HL-60 (cell line): ENCODE data around the gene CDRT15.
"Not testable (repeated sequence)": the region's sequence is repeated elsewhere in the genome, so short reads cannot be mapped to it uniquely, and the experiment has no call there.

ENCODE experiments used
- DNase-seq, 2 experiments: peaks; one replicate each; pipeline ENCODE4 v3.0.0-alpha.2; 2010 to 2020; ENCODE audit warnings: low read depth in 1 of 2, low spot score in 1 of 2
- H3K27ac ChIP-seq: fragments of 250-450 bp; sonication (Bioruptor Pico); replicated peaks from 2 replicates; pipeline ENCODE4 v1.5.1; 2020; ENCODE audit warnings: mild to moderate bottlenecking, moderate library complexity
- H3K27me3 ChIP-seq: fragments of 250-450 bp; sonication (Bioruptor Pico); 2 replicates; pipeline ENCODE4 v1.5.1; 2021; ENCODE audit warnings: mild to moderate bottlenecking, moderate library complexity; ENCODE audit not compliant: insufficient read depth, poor library complexity, severe bottlenecking
- H3K4me3 ChIP-seq: replicated peaks from 2 replicates; pipeline ENCODE4 v1.5.1; 2011; ENCODE audit warnings: mild to moderate bottlenecking, control low read depth, low read length; ENCODE audit not compliant: insufficient read depth
- GABPA ChIP-seq: IDR thresholded peaks from 2 replicates; pipeline ENCODE4 v1.6.1; 2012; ENCODE audit warnings: low read depth
- POLR2AphosphoS5 ChIP-seq: IDR thresholded peaks from 2 replicates; pipeline ENCODE4 v1.6.1; 2012; ENCODE audit warnings: low read depth
- SPI1 ChIP-seq: IDR thresholded peaks from 2 replicates; pipeline ENCODE4 v1.6.1; 2012; ENCODE audit warnings: low read depth, mild to moderate bottlenecking, borderline replicate concordance
- long read RNA-seq: library from polyadenylated mRNA; unstranded; transcript quantifications from one replicate; pipeline ENCODE4 v2.0.0, GENCODE V29; 2020
- TF ChIP-seq, protein P1 (sequence below): IDR thresholded peaks from 2 replicates; pipeline ENCODE4 v1.6.1; 2012; ENCODE audit warnings: low read depth; ENCODE audit not compliant: insufficient replicate concordance
- TF ChIP-seq, protein P2 (sequence below): IDR thresholded peaks from one replicate; pipeline ENCODE4 v1.5.1; 2011; ENCODE audit warnings: low read length, control low read depth, inconsistent platforms; ENCODE audit not compliant: insufficient read depth

CDRT15 gene
- long read RNA-seq, result 0 reads

DNA sequence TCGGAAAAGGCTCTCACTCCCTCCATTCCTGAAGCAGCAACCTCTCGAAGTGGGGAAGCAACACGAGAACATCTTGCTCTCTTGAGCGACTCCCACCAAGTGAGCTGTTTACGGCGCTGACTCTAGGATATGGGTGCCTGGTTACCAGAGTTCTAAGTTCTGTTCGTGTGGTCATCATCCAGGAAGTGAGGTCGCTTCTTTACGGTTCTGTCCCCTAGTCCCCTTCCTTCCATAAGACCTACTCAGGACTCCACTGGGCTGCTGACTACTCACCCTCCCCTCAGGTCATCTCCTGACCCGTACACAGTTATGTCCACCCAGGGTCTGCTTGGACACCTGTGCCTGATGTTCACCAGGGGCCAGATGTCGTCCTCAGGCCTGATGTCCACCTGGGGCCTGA lies at the start of gene CDRT15:
Gene CDRT15 (minus strand): TSS at position 101 of the 400 bp plus-strand sequence. CDS start 29 bp downstream, at position 72.
- not testable (repeated sequence) for DNase-seq, H3K27ac ChIP-seq, H3K4me3 ChIP-seq, H3K27me3 ChIP-seq

DNA sequence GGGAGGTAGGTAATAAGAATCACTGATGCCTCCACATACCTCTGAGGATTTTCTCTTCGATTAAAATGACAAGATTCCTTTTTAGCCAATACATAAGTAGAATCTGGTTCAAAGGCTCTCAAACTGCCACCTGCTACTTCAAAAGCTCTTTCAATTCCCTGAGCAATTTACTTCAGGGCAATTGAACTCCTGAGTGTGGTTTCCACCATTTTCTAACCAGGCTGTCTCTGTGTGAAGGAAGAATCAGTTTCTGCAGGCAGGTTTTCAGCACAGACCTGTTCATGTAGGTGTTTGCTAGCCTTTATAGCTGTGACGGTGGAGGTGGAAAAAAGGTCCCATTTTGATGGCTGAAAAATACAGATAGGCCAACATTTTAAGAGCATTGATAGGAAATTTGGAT lies 46.1 kb upstream of the CDRT15 start:
- DNase-seq, result no peak
- H3K4me3 ChIP-seq, result no peak overlapping the region
- TF ChIP-seq, protein P1, sequence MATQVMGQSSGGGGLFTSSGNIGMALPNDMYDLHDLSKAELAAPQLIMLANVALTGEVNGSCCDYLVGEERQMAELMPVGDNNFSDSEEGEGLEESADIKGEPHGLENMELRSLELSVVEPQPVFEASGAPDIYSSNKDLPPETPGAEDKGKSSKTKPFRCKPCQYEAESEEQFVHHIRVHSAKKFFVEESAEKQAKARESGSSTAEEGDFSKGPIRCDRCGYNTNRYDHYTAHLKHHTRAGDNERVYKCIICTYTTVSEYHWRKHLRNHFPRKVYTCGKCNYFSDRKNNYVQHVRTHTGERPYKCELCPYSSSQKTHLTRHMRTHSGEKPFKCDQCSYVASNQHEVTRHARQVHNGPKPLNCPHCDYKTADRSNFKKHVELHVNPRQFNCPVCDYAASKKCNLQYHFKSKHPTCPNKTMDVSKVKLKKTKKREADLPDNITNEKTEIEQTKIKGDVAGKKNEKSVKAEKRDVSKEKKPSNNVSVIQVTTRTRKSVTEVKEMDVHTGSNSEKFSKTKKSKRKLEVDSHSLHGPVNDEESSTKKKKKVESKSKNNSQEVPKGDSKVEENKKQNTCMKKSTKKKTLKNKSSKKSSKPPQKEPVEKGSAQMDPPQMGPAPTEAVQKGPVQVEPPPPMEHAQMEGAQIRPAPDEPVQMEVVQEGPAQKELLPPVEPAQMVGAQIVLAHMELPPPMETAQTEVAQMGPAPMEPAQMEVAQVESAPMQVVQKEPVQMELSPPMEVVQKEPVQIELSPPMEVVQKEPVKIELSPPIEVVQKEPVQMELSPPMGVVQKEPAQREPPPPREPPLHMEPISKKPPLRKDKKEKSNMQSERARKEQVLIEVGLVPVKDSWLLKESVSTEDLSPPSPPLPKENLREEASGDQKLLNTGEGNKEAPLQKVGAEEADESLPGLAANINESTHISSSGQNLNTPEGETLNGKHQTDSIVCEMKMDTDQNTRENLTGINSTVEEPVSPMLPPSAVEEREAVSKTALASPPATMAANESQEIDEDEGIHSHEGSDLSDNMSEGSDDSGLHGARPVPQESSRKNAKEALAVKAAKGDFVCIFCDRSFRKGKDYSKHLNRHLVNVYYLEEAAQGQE, result no peak
- TF ChIP-seq, protein P2, sequence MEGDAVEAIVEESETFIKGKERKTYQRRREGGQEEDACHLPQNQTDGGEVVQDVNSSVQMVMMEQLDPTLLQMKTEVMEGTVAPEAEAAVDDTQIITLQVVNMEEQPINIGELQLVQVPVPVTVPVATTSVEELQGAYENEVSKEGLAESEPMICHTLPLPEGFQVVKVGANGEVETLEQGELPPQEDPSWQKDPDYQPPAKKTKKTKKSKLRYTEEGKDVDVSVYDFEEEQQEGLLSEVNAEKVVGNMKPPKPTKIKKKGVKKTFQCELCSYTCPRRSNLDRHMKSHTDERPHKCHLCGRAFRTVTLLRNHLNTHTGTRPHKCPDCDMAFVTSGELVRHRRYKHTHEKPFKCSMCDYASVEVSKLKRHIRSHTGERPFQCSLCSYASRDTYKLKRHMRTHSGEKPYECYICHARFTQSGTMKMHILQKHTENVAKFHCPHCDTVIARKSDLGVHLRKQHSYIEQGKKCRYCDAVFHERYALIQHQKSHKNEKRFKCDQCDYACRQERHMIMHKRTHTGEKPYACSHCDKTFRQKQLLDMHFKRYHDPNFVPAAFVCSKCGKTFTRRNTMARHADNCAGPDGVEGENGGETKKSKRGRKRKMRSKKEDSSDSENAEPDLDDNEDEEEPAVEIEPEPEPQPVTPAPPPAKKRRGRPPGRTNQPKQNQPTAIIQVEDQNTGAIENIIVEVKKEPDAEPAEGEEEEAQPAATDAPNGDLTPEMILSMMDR, result no peak
- TF ChIP-seq GABPA (no peak), SPI1 (no peak), POLR2AphosphoS5 (no peak)
- H3K27me3 ChIP-seq, result no peaks in the 10 kb centered on the region
- H3K27ac ChIP-seq, result no peak overlapping the region

DNA sequence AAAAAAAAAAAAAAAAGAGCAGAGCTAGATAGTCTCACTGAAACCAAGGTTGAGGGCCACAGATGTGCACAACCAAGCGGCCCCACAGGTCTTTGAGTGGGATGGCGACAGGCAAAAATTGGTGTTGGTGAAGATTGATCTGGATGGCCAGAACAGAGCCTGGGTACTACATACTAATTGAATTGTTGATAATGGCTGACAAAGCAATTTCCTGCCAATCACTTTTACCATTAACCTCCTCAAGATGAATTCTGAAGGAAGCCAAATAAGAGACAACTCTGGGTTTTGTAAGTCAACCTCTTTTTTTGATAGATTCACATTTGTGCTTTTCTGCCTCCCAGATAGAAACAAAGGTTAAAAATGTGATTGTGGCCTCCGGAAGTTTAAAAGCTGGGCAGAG lies 44.9 kb upstream of the CDRT15 start:
- no peak for TF ChIP-seq GABPA
- TF ChIP-seq POLR2AphosphoS5, result no peak
- TF ChIP-seq, protein P1, result no peak
- TF ChIP-seq, protein P2, result no peak
- no peak for TF ChIP-seq SPI1
- DNase-seq, result no peak
- no peak overlapping the region for H3K4me3 ChIP-seq
- no peak overlapping the region for H3K27ac ChIP-seq
- H3K27me3 ChIP-seq, result no peaks in the 10 kb centered on the region

DNA sequence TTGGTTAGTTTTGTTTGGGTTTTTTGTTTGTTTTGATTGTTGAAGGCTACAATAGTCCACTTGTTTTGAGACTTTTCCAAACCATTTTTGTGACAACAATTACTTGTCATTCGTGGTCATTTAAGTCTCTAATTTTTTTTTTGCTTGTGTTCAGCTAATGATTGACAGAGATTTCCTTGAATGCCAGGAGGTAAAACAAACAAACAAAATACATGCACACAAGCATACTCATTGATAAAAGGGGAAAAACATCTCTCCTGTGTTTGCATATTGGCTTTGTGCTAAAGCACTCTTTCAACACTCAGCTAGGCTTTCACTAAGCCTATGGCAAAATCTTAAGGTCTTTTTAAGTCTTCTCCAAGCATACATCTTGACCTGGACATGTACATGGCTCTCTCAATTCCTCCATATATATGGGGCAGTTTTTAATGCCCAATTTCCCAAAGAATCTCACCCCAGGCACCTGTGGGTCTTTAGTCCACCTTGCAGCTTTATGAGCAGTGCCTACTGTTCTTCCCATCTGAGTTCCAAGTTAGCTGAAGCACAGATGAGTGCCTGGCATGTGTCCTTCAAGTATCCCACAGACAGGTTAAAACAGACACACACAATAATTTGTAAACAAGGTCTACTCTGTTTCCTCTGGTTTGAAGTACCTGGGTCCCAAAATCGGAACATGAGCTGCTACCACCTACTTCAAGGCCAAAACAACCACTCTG lies 40.0 kb upstream of the CDRT15 start:
- Histone ChIP-seq H3K27ac (no peak overlapping the region), H3K27me3 (no peaks in the 10 kb centered on the region), H3K4me3 (no peak overlapping the region)
- no peak for TF ChIP-seq GABPA
- TF ChIP-seq, protein P1, result no peak
- no peak for TF ChIP-seq POLR2AphosphoS5
- TF ChIP-seq, protein P2, result no peak
- TF ChIP-seq SPI1, result no peak
- DNase-seq, result no peak
